Esophagus squamous epithelium (tissue), 4 donors: ENCODE measurements around the gene RSAD1.

ENCODE experiments used
- CTCF ChIP-seq, 6 experiments: fragments of 450-650 bp in 4 of 6; fragments of 200-600 bp in 2 of 6; sonication (generic) in 2 of 6; IDR thresholded peaks; one replicate each; pipeline ENCODE4 v1.5.1; 2016 to 2019; ENCODE audit warnings: antibody characterized with exemption in 6 of 6, mild to moderate bottlenecking in 4 of 6, moderate library complexity in 4 of 6
- POLR2A ChIP-seq, 4 donors: fragments of 450-650 bp; IDR thresholded peaks; one replicate each; pipeline ENCODE4 v1.6.1; 2017; ENCODE audit warnings: antibody characterized with exemption in 4 of 4, mild to moderate bottlenecking in 4 of 4, moderate library complexity in 3 of 4

- no peak for TF ChIP-seq CTCF (IDR thresholded peaks at IDR 0.05)
- TF ChIP-seq POLR2A (IDR thresholded peaks at IDR 0.05), result no peak
Measured at GRCh38 chr17:50480142-50480764, 1.6 kb downstream of the RSAD1 start.
